Adrenal gland (tissue), 5 donors: ENCODE results near the gene AOPEP.

Source experiments
- CTCF ChIP-seq, 6 experiments: fragments of 450-650 bp in 4 of 6; fragments of 200-600 bp in 2 of 6; sonication (generic) in 1 of 6; IDR thresholded peaks; 1 replicate in 5 of 6; 2 replicates in 1 of 6; pipeline versions ENCODE4 v1.5.1 to v1.8.0; 2016 to 2021; ENCODE audit warnings: antibody characterized with exemption in 6 of 6, mild to moderate bottlenecking in 2 of 6, moderate library complexity in 1 of 6
- POLR2A ChIP-seq, 2 donors: fragments of 450-650 bp; IDR thresholded peaks; one replicate each; pipeline ENCODE4 v1.6.1; 2017; ENCODE audit warnings: antibody characterized with exemption in 2 of 2, mild to moderate bottlenecking in 2 of 2, moderate library complexity in 1 of 2
- donor health status: DM: no; HTN: no; CAD: no.

- no peak for TF ChIP-seq POLR2A (IDR thresholded peaks at IDR 0.05)
- TF ChIP-seq CTCF (IDR thresholded peaks at IDR 0.05), result no peak
Measured at GRCh38 chr9:94692601-94693000, 33.9 kb upstream of the AOPEP start.
